ENCODE data around the gene EPHA2.

DNA sequence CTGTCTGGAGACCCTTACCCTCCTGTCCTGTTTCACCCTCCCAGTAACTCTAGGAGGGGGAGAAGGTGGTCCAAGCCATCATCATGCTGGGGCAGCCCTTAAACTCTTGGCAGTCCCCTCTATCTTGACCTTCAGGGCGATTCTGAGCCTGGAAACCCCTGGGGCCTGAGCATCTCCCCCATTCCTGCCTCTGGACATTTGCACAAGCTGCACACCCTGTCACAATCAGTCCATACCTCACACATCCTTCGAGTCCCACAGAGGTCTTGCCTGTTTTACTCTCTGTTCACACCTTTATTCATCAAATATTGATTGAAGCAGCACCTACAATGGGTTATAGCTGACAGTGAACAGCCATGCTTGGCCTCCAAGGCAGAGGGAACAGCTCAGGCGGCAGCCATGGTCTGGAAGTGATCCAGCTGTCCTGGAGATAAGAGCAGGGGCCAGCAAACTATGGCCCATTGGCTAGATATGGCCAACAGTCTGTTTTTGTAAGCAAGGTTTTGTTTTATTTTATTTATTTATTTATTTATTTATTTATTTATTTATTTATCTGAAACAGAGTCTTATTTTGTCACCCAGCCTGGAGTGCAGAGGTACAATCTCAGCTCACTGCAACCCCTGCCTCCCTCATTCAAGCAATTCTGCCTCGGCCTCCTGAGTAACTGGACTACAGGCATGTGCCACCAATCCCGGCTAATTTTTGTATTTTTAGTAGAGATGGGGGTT, 75.3 kb downstream of the EPHA2 start:
- TF ChIP-seq EZH2 (IDR thresholded peaks at IDR 0.05; ENCODE audit: borderline replicate concordance, low read depth, low read length, severe bottlenecking): no peak
- TF ChIP-seq, protein P1, sequence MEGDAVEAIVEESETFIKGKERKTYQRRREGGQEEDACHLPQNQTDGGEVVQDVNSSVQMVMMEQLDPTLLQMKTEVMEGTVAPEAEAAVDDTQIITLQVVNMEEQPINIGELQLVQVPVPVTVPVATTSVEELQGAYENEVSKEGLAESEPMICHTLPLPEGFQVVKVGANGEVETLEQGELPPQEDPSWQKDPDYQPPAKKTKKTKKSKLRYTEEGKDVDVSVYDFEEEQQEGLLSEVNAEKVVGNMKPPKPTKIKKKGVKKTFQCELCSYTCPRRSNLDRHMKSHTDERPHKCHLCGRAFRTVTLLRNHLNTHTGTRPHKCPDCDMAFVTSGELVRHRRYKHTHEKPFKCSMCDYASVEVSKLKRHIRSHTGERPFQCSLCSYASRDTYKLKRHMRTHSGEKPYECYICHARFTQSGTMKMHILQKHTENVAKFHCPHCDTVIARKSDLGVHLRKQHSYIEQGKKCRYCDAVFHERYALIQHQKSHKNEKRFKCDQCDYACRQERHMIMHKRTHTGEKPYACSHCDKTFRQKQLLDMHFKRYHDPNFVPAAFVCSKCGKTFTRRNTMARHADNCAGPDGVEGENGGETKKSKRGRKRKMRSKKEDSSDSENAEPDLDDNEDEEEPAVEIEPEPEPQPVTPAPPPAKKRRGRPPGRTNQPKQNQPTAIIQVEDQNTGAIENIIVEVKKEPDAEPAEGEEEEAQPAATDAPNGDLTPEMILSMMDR (IDR thresholded peaks at IDR 0.05; ENCODE audit: borderline replicate concordance, extremely low read depth, low read length, poor library complexity, severe bottlenecking): no peak

Measured in DND-41 (cell line).